Measurements from ENCODE around the gene SERINC1. TPM values are rescaled to one million over a fixed set of nuclear protein-coding genes. Genes with fewer than 3 reads are reported as not detected.
A peak's percentile ranks its signal among the peaks of the same experiment; 100 is the strongest.

SERINC1 gene
- total and polyA plus RNA-seq, 9 of the 15 experiments (the other 6 are each of a cell fraction or from before 2014, with no cell fraction given) = 28.8 to 64.6 (median 39.7) TPM

- TF ChIP-seq ZNF77 (CRISPR knock-in tag; IDR thresholded peaks at IDR 0.05) = no peak
- no peak for TF ChIP-seq NFXL1 (CRISPR knock-in tag; IDR thresholded peaks at IDR 0.05)
- no peak for TF ChIP-seq HINFP (tag; conservative IDR thresholded peaks at IDR 0.05; ENCODE audit: low read depth)
- TF ChIP-seq ZNF766 (CRISPR knock-in tag; conservative IDR thresholded peaks at IDR 0.05) = no peak
- no peak for TF ChIP-seq C11orf30 (IDR thresholded peaks at IDR 0.05; ENCODE audit: low read depth)
- no peak for TF ChIP-seq ZNF449 (CRISPR knock-in tag; IDR thresholded peaks at IDR 0.05)
- no peak for TF ChIP-seq TFAP4 (CRISPR knock-in tag; IDR thresholded peaks at IDR 0.05; ENCODE audit: borderline replicate concordance)
- no peak for TF ChIP-seq HNRNPH1 (optimal IDR thresholded peaks at IDR 0.05; ENCODE audit: low read depth, low read length)
- TF ChIP-seq JUNB (CRISPR knock-in tag; conservative IDR thresholded peaks at IDR 0.05) = no peak
- no peak for TF ChIP-seq MAFK (IDR thresholded peaks at IDR 0.05; ENCODE audit: low read length)
- no peak for TF ChIP-seq WHSC1 (IDR thresholded peaks at IDR 0.05; ENCODE audit: low read length)
- no peak for TF ChIP-seq FOXA3 (CRISPR knock-in tag; conservative IDR thresholded peaks at IDR 0.05 in 1 of 2, IDR thresholded peaks at IDR 0.05 in 1 of 2)
- TF ChIP-seq RFX7 (CRISPR knock-in tag; IDR thresholded peaks at IDR 0.05) = no peak
- no peak for TF ChIP-seq RCOR1 (IDR thresholded peaks at IDR 0.05; ENCODE audit: borderline replicate concordance in 1 of 2, low read depth in 2 of 2, low read length in 2 of 2)
- TF ChIP-seq SREBF1 (IDR thresholded peaks at IDR 0.05; ENCODE audit: borderline replicate concordance, low read depth, low read length) = no peak
- TF ChIP-seq CXXC5 (CRISPR knock-in tag; IDR thresholded peaks at IDR 0.05) = peak; percentile 25; the same call in 1 of the 2 replicates
- TF ChIP-seq CBFA2T3 (IDR thresholded peaks at IDR 0.05) = peak; percentile 53
- TF ChIP-seq GATAD2B (IDR thresholded peaks at IDR 0.05; ENCODE audit: borderline replicate concordance) = no peak
- TF ChIP-seq DLX4 (CRISPR knock-in tag; IDR thresholded peaks at IDR 0.05) = no peak
- TF ChIP-seq SMC3 (conservative IDR thresholded peaks at IDR 0.05; ENCODE audit: insufficient read depth, low read depth, low read length) = no peak
- TF ChIP-seq ZNF592 (IDR thresholded peaks at IDR 0.05) = no peak
Measured at GRCh38 chr6:122407712-122408111, 63.9 kb downstream of the SERINC1 start (continued).
